ENCODE results near the gene CUEDC1. TPM values are rescaled to one million over a fixed set of nuclear protein-coding genes. Genes with fewer than 3 reads are reported as not detected.
A peak's percentile ranks its signal among the peaks of the same experiment; 100 is the strongest.

CUEDC1 gene
- total and polyA plus RNA-seq, 2 of the 13 experiments (the other 11 are each of a cell fraction or from before 2014, with no cell fraction given) = 7.4 to 12.9 TPM

DNA sequence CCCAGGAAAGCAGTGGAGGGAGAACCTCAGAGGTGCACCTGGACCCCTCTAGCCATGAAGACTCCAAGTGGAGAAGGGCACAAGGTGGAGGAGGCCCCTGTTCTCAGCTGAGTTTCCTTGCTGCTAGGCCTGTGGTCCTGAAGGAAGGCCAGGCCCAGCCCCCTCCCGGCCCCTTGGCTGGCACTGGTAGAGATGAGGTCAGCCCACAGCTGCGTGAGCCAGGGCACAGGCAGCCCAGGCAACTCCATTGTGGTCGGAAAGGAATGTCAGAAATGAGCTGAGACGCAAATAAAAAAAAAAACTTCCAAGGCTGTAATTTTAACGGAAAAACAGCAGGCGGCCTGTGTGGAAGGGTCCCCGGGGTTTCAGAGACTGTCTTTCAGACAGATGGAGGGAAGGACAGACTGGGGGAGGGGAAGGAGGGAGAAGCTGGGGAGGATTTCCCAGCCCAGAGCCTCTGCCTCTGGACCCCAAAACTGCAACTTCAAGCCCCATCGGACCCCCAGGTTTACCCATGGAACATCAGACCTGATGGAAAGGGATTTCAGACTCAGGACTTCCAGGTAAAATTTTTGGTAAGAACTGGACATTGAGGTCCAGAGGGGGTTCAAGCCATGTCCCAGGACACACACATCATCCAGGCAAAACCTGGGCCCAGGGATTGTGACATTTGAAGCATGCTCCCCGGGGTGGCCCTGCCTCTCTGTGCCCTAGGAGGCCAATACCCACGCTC is 79.8 kb downstream of the CUEDC1 start (continued):
- TF ChIP-seq, protein P1, sequence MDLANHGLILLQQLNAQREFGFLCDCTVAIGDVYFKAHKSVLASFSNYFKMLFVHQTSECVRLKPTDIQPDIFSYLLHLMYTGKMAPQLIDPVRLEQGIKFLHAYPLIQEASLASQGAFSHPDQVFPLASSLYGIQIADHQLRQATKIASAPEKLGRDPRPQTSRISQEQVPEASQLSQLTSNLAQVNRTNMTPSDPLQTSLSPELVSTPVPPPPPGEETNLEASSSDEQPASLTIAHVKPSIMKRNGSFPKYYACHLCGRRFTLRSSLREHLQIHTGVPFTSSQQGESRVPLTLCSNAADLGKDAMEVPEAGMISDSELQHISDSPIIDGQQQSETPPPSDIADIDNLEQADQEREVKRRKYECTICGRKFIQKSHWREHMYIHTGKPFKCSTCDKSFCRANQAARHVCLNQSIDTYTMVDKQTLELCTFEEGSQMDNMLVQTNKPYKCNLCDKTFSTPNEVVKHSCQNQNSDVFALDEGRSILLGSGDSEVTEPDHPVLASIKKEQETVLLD (CRISPR knock-in tag; IDR thresholded peaks at IDR 0.05; ENCODE audit: low read depth) = no peak
- TF ChIP-seq, protein P2, sequence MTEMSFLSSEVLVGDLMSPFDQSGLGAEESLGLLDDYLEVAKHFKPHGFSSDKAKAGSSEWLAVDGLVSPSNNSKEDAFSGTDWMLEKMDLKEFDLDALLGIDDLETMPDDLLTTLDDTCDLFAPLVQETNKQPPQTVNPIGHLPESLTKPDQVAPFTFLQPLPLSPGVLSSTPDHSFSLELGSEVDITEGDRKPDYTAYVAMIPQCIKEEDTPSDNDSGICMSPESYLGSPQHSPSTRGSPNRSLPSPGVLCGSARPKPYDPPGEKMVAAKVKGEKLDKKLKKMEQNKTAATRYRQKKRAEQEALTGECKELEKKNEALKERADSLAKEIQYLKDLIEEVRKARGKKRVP (CRISPR knock-in tag; IDR thresholded peaks at IDR 0.05) = no peak
- TF ChIP-seq, protein P3, sequence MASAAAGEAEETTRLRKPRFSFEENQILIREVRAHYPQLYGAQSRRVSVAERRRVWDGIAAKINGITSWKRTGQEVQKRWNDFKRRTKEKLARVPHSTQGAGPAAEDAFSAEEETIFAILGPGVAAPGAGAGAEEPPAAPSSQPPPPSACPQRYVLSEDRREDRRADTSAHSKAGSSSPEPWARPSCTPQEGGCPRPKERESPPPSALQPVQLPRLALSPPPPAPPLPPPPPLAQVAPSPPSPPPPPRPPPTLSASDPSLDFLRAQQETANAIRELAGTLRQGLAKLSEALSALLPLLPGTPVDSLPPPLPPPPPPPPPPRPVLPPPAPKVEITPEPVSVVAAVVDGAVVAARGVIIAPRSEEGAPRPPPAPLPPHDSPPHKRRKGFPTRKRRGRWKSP (CRISPR knock-in tag; IDR thresholded peaks at IDR 0.05) = no peak
- TF ChIP-seq ZC3H13 (CRISPR knock-in tag; IDR thresholded peaks at IDR 0.05) (no peak), CREBL2 (CRISPR knock-in tag; IDR thresholded peaks at IDR 0.05; ENCODE audit: borderline replicate concordance) (no peak), ZNF335 (CRISPR knock-in tag; IDR thresholded peaks at IDR 0.05) (0 out of 2 replicates have a peak, but pooled peaks have one; percentile 28), BORCS8-MEF2B (CRISPR knock-in tag; IDR thresholded peaks at IDR 0.05) (no peak), HOXA7 (CRISPR knock-in tag; IDR thresholded peaks at IDR 0.05) (no peak), CC2D1A (CRISPR knock-in tag; IDR thresholded peaks at IDR 0.05) (no peak), NFATC3 (CRISPR knock-in tag; IDR thresholded peaks at IDR 0.05) (no peak), ZNF276 (CRISPR knock-in tag; IDR thresholded peaks at IDR 0.05; ENCODE audit: low read depth) (peak; percentile 42; the same call in 1 of the 2 replicates), REXO4 (CRISPR knock-in tag; IDR thresholded peaks at IDR 0.05; ENCODE audit: borderline replicate concordance) (no peak), NFE2 (CRISPR knock-in tag; IDR thresholded peaks at IDR 0.05) (no peak), RNF2 (conservative IDR thresholded peaks at IDR 0.05; ENCODE audit: low read depth) (no peak)
- TF ChIP-seq, protein P4, sequence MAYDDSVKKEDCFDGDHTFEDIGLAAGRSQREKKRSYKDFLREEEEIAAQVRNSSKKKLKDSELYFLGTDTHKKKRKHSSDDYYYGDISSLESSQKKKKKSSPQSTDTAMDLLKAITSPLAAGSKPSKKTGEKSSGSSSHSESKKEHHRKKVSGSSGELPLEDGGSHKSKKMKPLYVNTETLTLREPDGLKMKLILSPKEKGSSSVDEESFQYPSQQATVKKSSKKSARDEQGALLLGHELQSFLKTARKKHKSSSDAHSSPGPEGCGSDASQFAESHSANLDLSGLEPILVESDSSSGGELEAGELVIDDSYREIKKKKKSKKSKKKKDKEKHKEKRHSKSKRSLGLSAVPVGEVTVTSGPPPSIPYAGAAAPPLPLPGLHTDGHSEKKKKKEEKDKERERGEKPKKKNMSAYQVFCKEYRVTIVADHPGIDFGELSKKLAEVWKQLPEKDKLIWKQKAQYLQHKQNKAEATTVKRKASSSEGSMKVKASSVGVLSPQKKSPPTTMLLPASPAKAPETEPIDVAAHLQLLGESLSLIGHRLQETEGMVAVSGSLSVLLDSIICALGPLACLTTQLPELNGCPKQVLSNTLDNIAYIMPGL (CRISPR knock-in tag; IDR thresholded peaks at IDR 0.05; ENCODE audit: borderline replicate concordance in 1 of 2, low read depth in 1 of 2) = no peak; a peak in 1 of 4 replicates
- TF ChIP-seq, protein P5, sequence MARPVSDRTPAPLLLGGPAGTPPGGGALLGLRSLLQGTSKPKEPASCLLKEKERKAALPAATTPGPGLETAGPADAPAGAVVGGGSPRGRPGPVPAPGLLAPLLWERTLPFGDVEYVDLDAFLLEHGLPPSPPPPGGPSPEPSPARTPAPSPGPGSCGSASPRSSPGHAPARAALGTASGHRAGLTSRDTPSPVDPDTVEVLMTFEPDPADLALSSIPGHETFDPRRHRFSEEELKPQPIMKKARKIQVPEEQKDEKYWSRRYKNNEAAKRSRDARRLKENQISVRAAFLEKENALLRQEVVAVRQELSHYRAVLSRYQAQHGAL (CRISPR knock-in tag; IDR thresholded peaks at IDR 0.05; ENCODE audit: not compliant biosample characterization) = no peak
- TF ChIP-seq, protein P6, sequence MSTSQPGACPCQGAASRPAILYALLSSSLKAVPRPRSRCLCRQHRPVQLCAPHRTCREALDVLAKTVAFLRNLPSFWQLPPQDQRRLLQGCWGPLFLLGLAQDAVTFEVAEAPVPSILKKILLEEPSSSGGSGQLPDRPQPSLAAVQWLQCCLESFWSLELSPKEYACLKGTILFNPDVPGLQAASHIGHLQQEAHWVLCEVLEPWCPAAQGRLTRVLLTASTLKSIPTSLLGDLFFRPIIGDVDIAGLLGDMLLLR (CRISPR knock-in tag; IDR thresholded peaks at IDR 0.05) = no peak

Data from HepG2 (cell line).